Activated CD4-positive, alpha-beta T cell treated with anti-CD3 and anti-CD28 coated beads, Interleukin-2, amount 50 U/mL, for 48 hours (primary cell): Measurements from ENCODE around the gene DNAAF3.
"Not testable (repeated sequence)": the region's sequence is repeated elsewhere in the genome, so short reads cannot be mapped to it uniquely, and the experiment has no call there.

Source experiments
- DNase-seq, 2 experiments: peaks; one replicate each; pipeline ENCODE4 v3.0.0-alpha.2; 2020

DNAAF3 gene

DNA sequence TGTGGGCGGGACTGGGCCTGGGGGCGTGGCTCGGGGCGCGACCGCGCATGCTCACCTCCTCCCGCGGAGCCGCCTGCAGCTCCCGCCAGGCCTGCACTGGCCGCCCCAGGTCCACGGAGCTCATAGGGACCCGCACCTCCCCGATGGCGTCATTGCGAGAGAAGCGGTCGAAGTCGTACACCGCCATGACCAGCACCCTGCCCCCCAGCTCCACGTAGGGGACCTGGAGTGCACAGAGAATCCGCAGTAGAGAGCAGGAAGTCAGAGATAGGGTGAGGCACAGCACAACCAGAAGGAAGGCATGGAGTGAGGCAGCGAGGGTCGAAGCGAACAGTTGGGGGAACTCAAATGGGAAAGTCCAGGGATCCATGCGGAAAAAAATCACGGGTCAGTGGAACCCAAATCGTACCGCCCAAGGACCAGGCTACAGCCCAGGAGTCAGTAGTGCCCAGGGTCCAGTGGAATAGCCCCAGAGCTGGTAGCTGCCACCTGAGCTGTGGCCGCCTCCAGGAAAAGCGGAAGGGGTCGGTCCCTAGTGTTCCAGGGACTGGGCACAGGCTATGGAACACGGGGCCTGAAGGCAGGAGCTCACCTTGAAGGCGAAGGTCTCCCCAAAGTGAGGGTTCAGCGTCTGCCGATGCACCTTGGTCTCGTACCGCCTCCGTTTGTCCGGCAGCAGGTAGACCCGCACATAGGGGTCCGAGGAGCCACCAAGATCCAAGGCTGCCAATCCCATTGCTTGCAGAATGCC lies 8.9 kb upstream of the DNAAF3 start:
- no peak for DNase-seq

GRCh38 chr19:55174425-55175116 lies 8.2 kb upstream of the DNAAF3 start:
- no peak for DNase-seq

GRCh38 chr19:55173714-55174409 lies 7.4 kb upstream of the DNAAF3 start:
- DNase-seq, result peak; percentile 69 to 74

- DNase-seq, result no peak
These were observed 6.8 kb upstream of the DNAAF3 start for GRCh38 chr19:55173186-55173713.

- no peak for DNase-seq
These were observed 6.3 kb upstream of the DNAAF3 start for GRCh38 chr19:55172741-55173140.

- DNase-seq, result not testable (repeated sequence)
These were observed 5.9 kb upstream of the DNAAF3 start for GRCh38 chr19:55172318-55172717.

- no peak for DNase-seq
These were observed 5.0 kb upstream of the DNAAF3 start for GRCh38 chr19:55171440-55171839.

DNA sequence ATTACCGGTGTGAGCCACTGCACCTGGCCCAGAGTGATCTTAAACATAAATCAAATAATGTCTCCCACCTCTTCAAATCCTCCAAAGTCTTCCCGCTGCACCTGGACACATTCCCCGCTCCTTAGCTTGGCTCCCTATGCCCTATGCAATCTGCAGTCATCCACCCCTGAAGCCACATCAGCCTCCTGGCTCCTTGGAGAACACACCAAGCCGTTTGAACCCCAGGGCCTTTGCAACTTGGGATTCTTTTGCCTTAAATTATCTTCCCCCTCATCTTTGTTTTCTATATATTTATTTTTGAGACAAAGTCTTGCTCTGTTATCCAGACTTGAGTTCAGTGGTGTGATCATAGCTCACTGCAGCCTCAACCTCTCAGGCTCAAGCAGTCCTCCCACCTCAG lies 2.7 kb upstream of the DNAAF3 start:
- no peak for DNase-seq

DNA sequence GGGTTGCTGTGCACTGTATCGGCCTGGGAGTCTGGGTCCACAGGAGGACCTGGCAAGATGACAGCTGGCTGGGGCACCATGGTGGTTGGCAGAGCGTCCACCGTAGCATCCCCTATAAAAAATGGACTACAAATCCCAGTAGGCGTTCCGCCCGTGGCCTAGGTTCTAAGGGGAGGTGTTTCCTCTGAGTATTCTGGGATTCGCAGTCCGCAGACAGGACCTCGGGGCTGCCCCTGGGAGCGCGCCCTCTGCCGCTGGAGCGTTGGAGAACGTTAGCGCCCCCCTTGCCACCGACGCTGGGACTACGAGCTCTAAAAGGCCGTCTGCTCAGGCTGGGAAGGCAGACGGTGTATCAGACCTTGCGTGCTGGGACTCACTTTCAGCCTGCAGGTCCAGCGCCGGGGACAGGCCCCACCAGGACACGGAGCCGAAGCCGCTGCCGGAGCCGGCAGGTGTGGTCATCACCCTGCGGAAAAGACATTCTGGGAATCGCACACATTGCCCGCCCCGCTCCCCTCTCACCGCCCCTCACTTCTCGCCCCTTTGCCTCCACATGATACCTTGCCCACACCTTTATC lies 372 bp downstream of the DNAAF3 start:
- DNase-seq, result peak in 1 of 2 experiments; percentile 44

GRCh38 chr19:55161571-55162322 lies 4.7 kb downstream of the DNAAF3 start:
- DNase-seq, result no peak

DNA sequence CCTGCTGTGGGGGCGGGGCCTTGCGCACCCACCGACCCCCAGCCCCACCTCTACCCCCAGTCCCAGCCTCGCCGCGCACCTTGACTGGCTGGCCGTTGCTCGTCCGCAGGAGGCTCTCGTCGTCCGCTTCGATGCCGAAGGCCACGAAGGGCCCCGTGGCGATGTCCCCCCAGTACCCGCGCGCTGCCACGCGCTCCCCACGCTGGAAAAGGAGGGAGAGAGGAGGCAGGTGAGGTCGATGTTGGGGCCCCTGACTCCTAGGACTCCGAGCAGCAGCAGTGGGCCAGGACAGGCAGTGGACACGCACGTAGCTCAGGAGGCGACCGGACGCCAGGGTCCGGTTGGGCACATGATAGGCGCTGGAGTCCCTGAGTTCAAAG lies 5.4 kb downstream of the DNAAF3 start:
- no peak for DNase-seq

DNA sequence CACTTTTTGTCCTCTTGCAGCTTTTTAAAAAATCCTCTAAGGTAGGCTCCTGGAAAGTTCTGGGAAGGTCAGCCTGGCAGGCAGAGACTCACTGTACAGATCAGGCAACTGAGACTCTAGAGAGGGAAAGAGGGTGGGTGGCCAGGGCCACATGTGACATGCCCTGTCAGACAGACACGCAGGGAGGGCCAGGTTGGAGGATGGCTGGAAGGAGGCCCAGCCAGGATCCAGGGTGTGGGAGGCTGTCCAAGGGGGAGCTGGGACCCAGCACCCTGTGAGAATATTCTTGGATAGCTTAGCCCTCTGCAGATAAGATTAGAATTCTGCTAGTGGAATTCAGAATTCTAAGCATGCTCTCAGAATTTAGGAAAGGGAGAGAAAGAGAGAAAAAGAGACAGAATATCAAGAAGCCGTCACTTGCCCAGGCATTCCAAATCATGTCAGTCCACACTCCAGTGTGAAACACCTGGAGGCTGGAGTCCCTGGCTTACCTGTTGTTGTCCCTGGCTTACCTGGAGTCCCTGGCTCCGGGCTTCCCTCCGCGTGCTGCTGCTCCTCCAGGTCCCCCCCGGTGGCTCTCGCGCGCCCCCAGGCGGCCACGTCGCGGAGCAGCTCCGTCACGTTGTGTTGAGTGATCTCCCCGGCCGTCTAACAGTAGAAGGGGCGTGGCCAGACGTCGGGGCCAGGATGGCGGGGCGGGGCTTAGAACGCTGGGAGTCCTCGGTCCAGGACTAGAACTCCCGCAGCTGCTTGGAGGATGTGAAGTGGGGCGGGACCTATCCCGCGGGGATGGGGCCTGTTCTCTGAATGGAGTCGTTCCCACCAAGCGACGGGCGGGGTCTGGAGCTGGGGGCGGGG lies 6.1 kb downstream of the DNAAF3 start:
- peak; percentile 92 to 93 for DNase-seq

GRCh38 chr19:55158848-55159749 lies 7.3 kb downstream of the DNAAF3 start:
- no peak for DNase-seq

GRCh38 chr19:55158423-55158822 lies 8.0 kb downstream of the DNAAF3 start:
- DNase-seq, result no peak

DNA sequence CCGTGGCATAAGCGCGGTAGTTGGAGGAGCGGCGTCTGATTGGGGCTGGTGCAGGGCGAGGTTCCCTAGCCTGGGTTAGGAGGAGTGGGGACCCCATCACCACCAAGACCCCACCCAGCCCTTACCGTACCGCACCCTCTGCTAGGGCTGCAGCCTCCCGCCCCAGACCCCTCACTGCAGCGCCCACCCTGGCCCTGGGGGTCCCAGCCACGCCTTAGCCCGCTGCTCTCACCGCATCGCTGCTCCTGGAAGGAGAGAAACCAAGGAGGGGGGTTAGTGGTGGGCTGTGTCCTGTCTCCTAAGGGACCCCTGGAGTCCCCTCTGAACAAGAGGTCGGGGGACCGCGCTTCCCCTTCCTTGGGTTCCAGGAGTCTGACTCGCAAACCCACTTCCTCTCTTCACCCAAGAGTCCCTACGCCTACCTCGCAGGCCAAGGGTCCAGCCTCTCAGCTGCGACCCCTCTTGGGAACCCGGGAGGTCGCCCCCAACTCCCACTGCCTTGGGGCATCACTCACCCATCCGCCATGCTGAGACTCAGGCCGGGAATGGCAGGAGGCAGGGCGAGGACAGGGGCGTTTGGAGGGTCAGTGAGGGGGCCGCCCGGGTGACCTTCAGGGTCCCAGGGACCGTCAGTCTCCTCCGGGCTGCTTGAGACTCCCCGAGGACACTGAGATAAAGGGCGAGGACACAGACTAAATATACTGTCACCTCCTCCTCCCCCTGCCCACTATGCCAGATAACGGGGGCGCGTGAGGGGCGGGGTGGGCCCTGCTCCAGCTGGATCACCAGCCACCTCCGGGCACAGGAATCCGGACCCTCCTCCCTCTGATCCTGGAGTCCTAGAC lies 9.1 kb downstream of the DNAAF3 start, which contains the start of gene TNNI3:
TSS of gene TNNI3 (minus strand) at position 669 of the 845 bp plus-strand sequence. CDS start at position 526, 143 bp downstream.
- DNase-seq, result no peak

- peak; percentile 39 to 45 for DNase-seq
These were observed 10.0 kb downstream of the DNAAF3 start for GRCh38 chr19:55156202-55157063.

GRCh38 chr19:55155784-55156183 lies 10.6 kb downstream of the DNAAF3 start:
- not testable (repeated sequence) for DNase-seq

DNA sequence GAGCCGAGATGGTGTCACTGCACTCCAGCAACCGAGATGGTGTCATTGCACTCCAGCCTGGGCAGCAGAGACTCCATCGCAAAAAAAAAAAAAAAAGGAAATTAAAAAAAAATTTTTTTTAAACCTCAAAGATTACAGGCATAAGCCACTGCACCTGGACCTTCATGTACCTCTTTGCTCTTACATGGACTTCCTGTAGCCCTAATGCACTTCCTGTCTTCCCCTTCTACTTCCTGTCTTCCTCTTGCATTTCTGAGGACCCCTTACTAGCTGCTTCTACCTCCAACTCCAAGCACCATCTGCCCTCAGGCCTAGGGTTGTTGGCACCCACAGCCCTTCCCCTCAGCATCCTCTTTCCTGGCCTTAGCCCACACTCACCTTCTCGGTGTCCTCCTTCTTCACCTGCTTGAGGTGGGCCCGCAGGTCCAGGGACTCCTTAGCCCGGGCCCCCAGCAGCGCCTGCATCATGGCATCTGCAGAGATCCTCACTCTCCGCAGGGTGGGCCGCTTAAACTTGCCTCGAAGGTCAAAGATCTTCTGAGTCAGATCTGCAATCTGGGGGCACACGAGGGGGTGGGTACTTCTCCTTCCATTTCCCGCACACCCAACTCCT lies 12.7 kb downstream of the DNAAF3 start:
- no peak for DNase-seq
